ENCODE measurements around the gene ATP2C2.
"Not testable (repeated sequence)": the region's sequence is repeated elsewhere in the genome, so short reads cannot be mapped to it uniquely, and the experiment has no call there.

The ATP2C2 gene

DNA sequence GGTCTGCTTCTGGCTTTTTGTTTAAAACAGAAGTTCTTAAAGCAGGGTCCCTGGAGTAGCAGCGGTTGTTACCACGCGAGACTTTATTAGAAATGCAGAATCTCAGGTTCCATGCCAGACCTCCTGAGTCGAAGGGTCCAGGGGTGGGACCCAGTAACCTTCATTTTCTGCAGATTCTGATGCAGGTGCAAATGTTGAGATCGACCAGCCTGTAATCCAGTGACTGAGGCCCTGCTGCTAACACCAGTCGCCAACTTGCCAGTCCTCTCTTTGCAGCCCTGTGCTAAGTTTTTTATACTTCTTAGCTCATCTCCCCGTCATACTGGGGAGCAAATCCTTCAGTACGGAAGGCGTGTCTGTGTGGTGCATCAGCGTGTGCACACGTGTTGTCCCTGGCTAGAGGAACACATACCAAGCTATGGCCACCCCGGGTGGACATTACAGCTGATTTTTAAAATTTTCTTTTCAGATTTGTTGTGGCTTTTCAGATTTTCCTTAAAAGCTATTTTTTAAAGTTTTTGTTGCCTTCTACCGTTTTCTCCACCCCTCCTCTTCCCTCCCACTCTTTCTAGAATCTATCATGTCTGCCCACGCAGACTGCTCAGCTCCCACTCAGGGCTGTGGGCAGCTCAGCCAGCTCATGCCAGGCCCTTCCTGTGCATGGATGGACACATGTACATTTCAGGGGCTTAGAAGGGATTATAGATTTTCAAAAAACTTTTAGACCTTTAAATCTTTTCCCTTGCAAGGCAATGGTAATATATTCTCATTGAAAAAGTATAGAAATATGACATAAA, 78.5 kb downstream of the ATP2C2 start:
- H3K4me1 ChIP-seq (ENCODE audit: control insufficient read depth, insufficient read depth, low read length): peaks cover 8% of the 10 kb centered on the region
- H3K9ac ChIP-seq (ENCODE audit: low read length): no peak overlapping the region
- no peaks in the 10 kb centered on the region for H3K27me3 ChIP-seq (ENCODE audit: control insufficient read depth, insufficient read depth, low read length)
- no peaks in the 10 kb centered on the region for H3K36me3 ChIP-seq (ENCODE audit: control insufficient read depth, insufficient read depth, low read length)
- no peaks in the 10 kb centered on the region for H3K9me3 ChIP-seq (ENCODE audit: control insufficient read depth, low read length)
- H3K4me3 ChIP-seq (ENCODE audit: low read length): no peak overlapping the region

GRCh38 chr16:84448444-84448843, 80.1 kb downstream of the ATP2C2 start:
- Histone ChIP-seq H3K4me3 (ENCODE audit: low read length) (no peak overlapping the region), H3K27me3 (ENCODE audit: control insufficient read depth, insufficient read depth, low read length) (no peaks in the 10 kb centered on the region), H3K9me3 (ENCODE audit: control insufficient read depth, low read length) (no peaks in the 10 kb centered on the region), H3K9ac (ENCODE audit: low read length) (no peak overlapping the region), H3K36me3 (ENCODE audit: control insufficient read depth, insufficient read depth, low read length) (no peaks in the 10 kb centered on the region), H3K4me1 (ENCODE audit: control insufficient read depth, insufficient read depth, low read length) (peaks cover 1% of the 10 kb centered on the region)

DNA sequence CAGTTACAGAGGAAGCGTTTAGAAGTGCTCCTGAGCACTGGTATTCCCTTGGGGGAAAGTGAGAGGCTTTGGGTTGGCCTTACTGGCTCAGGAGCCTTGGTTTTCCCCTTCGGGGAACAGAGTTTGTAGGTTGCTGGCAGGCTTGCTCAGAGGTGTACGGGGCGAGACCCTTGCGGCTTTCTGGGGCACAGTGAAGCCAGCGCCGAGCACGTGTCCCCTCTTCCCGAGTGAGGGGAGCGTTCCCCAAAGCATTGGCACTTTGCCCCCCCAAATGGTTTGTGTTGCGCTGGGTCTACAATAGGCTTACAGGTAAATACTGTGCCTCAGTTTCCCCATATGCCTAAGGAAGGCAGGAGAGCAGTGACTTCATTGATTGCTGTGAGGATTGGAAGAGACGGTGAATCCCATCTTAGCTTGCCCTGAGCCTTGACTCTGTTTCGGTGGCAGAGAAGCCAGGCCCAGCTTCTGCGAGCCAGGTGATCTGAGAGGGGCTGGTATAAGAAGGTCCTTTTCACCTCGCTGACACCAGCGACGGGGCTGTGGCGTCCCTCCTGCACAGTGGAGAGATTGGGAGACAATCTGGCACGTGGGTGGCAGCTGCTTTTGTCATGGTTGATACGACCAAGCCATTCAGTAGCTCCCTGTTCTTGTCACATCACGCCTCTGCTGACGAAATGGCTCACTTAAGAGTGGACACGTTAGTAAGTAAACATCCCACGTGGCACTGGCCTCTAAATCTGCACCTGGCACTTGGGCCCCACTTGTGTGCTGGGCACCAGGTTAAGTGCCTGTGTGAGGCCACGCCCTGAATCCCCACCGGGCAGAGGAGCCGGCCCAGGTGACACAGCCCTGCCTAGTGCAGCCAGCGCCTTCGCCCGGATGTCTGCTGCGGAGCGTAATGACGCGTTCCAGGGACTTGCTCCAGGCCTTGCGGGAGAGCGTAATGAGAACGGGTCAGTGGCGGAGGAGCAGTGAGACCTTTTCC, 81.1 kb downstream of the ATP2C2 start:
- H3K27me3 ChIP-seq (ENCODE audit: control insufficient read depth, insufficient read depth, low read length): no peaks in the 10 kb centered on the region
- no peaks in the 10 kb centered on the region for H3K4me1 ChIP-seq (ENCODE audit: control insufficient read depth, insufficient read depth, low read length)
- no peaks in the 10 kb centered on the region for H3K36me3 ChIP-seq (ENCODE audit: control insufficient read depth, insufficient read depth, low read length)
- H3K4me3 ChIP-seq (ENCODE audit: low read length): no peak overlapping the region
- H3K9ac ChIP-seq (ENCODE audit: low read length): no peak overlapping the region
- no peaks in the 10 kb centered on the region for H3K9me3 ChIP-seq (ENCODE audit: control insufficient read depth, low read length)

GRCh38 chr16:84450176-84450865, 82.0 kb downstream of the ATP2C2 start:
- Histone ChIP-seq H3K36me3 (ENCODE audit: control insufficient read depth, insufficient read depth, low read length) (no peaks in the 10 kb centered on the region), H3K4me3 (ENCODE audit: low read length) (no peak overlapping the region), H3K4me1 (ENCODE audit: control insufficient read depth, insufficient read depth, low read length) (no peaks in the 10 kb centered on the region), H3K9ac (ENCODE audit: low read length) (no peak overlapping the region), H3K9me3 (ENCODE audit: control insufficient read depth, low read length) (no peaks in the 10 kb centered on the region), H3K27me3 (ENCODE audit: control insufficient read depth, insufficient read depth, low read length) (no peaks in the 10 kb centered on the region)

- not testable (repeated sequence) for H3K36me3 ChIP-seq (ENCODE audit: control insufficient read depth, insufficient read depth, low read length); H3K9ac ChIP-seq (ENCODE audit: low read length); H3K27me3 ChIP-seq (ENCODE audit: control insufficient read depth, insufficient read depth, low read length); H3K9me3 ChIP-seq (ENCODE audit: control insufficient read depth, low read length); H3K4me3 ChIP-seq (ENCODE audit: low read length); H3K4me1 ChIP-seq (ENCODE audit: control insufficient read depth, insufficient read depth, low read length)
Measured at GRCh38 chr16:84451010-84451676, 82.8 kb downstream of the ATP2C2 start.

DNA sequence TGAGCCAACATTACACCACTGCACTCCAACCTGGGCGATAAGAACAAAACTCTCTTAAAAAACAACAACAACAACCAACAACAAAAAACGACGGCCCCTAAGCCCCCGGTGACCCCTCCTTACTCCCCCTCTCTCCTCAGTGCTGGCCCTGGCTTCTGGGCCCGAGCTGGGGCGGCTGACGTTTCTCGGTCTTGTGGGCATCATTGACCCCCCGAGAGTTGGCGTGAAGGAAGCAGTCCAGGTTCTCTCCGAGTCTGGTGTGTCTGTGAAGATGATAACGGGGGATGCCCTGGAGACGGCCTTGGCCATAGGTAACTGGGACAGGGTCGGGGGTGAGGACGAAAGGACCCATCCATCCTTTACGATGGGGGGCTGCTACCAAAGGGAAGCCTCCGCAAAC, 83.4 kb downstream of the ATP2C2 start:
- Histone ChIP-seq H3K9ac (ENCODE audit: low read length) (no peak overlapping the region), H3K27me3 (ENCODE audit: control insufficient read depth, insufficient read depth, low read length) (no peaks in the 10 kb centered on the region), H3K4me1 (ENCODE audit: control insufficient read depth, insufficient read depth, low read length) (no peaks in the 10 kb centered on the region), H3K9me3 (ENCODE audit: control insufficient read depth, low read length) (no peaks in the 10 kb centered on the region), H3K36me3 (ENCODE audit: control insufficient read depth, insufficient read depth, low read length) (no peaks in the 10 kb centered on the region), H3K4me3 (ENCODE audit: low read length) (no peak overlapping the region)

DNA sequence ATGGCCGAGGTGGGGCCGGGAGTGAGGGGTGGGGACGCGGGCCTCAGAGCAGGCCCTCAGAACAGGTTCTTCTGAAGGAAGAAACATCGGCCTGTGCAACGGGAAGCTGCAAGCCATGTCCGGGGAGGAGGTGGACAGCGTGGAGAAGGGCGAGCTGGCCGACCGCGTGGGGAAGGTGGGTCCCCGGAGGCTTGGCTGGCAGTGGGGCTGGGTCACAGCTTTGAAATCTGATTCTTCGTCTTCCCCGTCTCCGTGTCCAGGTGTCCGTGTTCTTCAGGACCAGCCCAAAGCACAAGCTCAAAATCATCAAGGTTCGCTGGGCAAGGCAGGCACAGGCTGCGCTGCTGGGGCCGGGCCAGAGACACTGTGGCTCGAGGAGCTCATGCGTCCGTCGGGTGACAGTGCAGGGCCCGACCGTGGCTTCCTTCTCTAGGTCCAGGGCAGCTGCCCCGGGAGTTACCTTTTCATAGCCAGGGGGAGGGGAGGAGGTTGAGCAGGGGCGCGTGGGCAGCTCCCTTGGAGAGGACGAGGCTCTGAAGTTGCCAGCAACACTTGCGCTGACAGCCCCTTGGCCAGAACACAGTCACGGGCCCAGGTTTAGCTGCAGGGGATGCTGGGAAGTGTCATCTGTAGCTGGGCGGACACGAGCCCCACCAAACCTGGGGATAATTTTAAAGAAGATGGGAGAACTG, 84.9 kb downstream of the ATP2C2 start:
- Histone ChIP-seq H3K27me3 (ENCODE audit: control insufficient read depth, insufficient read depth, low read length) (no peaks in the 10 kb centered on the region), H3K36me3 (ENCODE audit: control insufficient read depth, insufficient read depth, low read length) (no peaks in the 10 kb centered on the region)

GRCh38 chr16:84454611-84455010, 86.3 kb downstream of the ATP2C2 start:
- no peaks in the 10 kb centered on the region for H3K4me1 ChIP-seq (ENCODE audit: control insufficient read depth, insufficient read depth, low read length)
- no peaks in the 10 kb centered on the region for H3K9me3 ChIP-seq (ENCODE audit: control insufficient read depth, low read length)
- no peaks in the 10 kb centered on the region for H3K36me3 ChIP-seq (ENCODE audit: control insufficient read depth, insufficient read depth, low read length)
- H3K27me3 ChIP-seq (ENCODE audit: control insufficient read depth, insufficient read depth, low read length): no peaks in the 10 kb centered on the region
- H3K4me3 ChIP-seq (ENCODE audit: low read length): no peak overlapping the region
- H3K9ac ChIP-seq (ENCODE audit: low read length): no peak overlapping the region

More for the DNA sequence above, 84.9 kb downstream of the ATP2C2 start:
- Histone ChIP-seq H3K9ac (ENCODE audit: low read length) (no peak overlapping the region), H3K9me3 (ENCODE audit: control insufficient read depth, low read length) (no peaks in the 10 kb centered on the region), H3K4me1 (ENCODE audit: control insufficient read depth, insufficient read depth, low read length) (no peaks in the 10 kb centered on the region), H3K4me3 (ENCODE audit: low read length) (no peak overlapping the region)

GRCh38 chr16:84455031-84455430, 86.7 kb downstream of the ATP2C2 start:
- no peaks in the 10 kb centered on the region for H3K36me3 ChIP-seq (ENCODE audit: control insufficient read depth, insufficient read depth, low read length)
- H3K4me1 ChIP-seq (ENCODE audit: control insufficient read depth, insufficient read depth, low read length): no peaks in the 10 kb centered on the region
- H3K27me3 ChIP-seq (ENCODE audit: control insufficient read depth, insufficient read depth, low read length): no peaks in the 10 kb centered on the region
- H3K4me3 ChIP-seq (ENCODE audit: low read length): no peak overlapping the region
- no peaks in the 10 kb centered on the region for H3K9me3 ChIP-seq (ENCODE audit: control insufficient read depth, low read length)
- no peak overlapping the region for H3K9ac ChIP-seq (ENCODE audit: low read length)

GRCh38 chr16:84458606-84459532, 90.5 kb downstream of the ATP2C2 start:
- H3K36me3 ChIP-seq (ENCODE audit: control insufficient read depth, insufficient read depth, low read length): no peaks in the 10 kb centered on the region
- peaks cover 6% of the 10 kb centered on the region for H3K4me1 ChIP-seq (ENCODE audit: control insufficient read depth, insufficient read depth, low read length)
- H3K27me3 ChIP-seq (ENCODE audit: control insufficient read depth, insufficient read depth, low read length): no peaks in the 10 kb centered on the region
- no peak overlapping the region for H3K9ac ChIP-seq (ENCODE audit: low read length)
- no peaks in the 10 kb centered on the region for H3K9me3 ChIP-seq (ENCODE audit: control insufficient read depth, low read length)
- H3K4me3 ChIP-seq (ENCODE audit: low read length): no peak overlapping the region

Measured in mucosa of stomach (tissue), 1 donor.